A549 (cell line): ENCODE measurements around the gene ZNF474.

ENCODE experiments used
- CBX2 ChIP-seq: fragments of 200-600 bp; sonication (generic); IDR thresholded peaks from 2 replicates; pipeline ENCODE4 v1.6.1; 2016; ENCODE audit warnings: low read depth, mild to moderate bottlenecking, borderline replicate concordance
- CBX8 ChIP-seq: fragments of 200-600 bp; sonication (generic); IDR thresholded peaks from 2 replicates; pipeline ENCODE4 v1.6.1; 2016
- CHD2 ChIP-seq: fragments of 150-350 bp; IDR thresholded peaks from 2 replicates; pipeline ENCODE4 v1.6.1; 2014; ENCODE audit warnings: low read length; ENCODE audit not compliant: partially characterized antibody
- CTCF ChIP-seq: fragments of >200 bp; sonication (Bioruptor Twin); formaldehyde crosslinking; IDR thresholded peaks from 3 replicates; pipeline ENCODE4 v1.5.1; 2016
- E2F6 ChIP-seq: IDR thresholded peaks from 2 replicates; pipeline ENCODE4 v1.6.1; 2012; ENCODE audit warnings: low read depth, borderline replicate concordance
- ELK1 ChIP-seq: fragments of 150-350 bp; IDR thresholded peaks from 2 replicates; pipeline ENCODE4 v1.6.1; 2014; ENCODE audit warnings: low read depth, mild to moderate bottlenecking, low read length
- FOSL2 ChIP-seq, 2 experiments: fragments of 450-650 bp in 1 of 2; fragments of >200 bp in 1 of 2; sonication (Bioruptor Twin) in 1 of 2; formaldehyde crosslinking; IDR thresholded peaks; 2 replicates each; pipeline versions ENCODE4 v1.5.0 to v1.6.1; 2016 to 2020; ENCODE audit warnings: mild to moderate bottlenecking in 1 of 2, moderate library complexity in 1 of 2
- MAFK ChIP-seq: fragments of 450-650 bp; IDR thresholded peaks from 2 replicates; pipeline ENCODE4 v1.6.1; 2014; ENCODE audit not compliant: partially characterized antibody
- MAX ChIP-seq: IDR thresholded peaks from 2 replicates; pipeline ENCODE4 v1.6.1; 2012
- MYC ChIP-seq: IDR thresholded peaks from 2 replicates; pipeline ENCODE4 v1.6.1; 2012; ENCODE audit warnings: mild to moderate bottlenecking, inconsistent platforms, low read length, improper control_type of control experiment, borderline replicate concordance
- POLR2A ChIP-seq: IDR thresholded peaks from 2 replicates; pipeline ENCODE4 v1.6.1; 2012; ENCODE audit warnings: mild to moderate bottlenecking, low read length
- TP53 ChIP-seq: fragments of 250-450 bp; sonication (Bioruptor Pico); IDR thresholded peaks from 2 replicates; pipeline ENCODE4 v1.5.0; 2021; ENCODE audit warnings: mild to moderate bottlenecking, moderate library complexity
- ZFP36 ChIP-seq: fragments of 450-650 bp; IDR thresholded peaks from 2 replicates; pipeline ENCODE4 v1.6.1; 2014; ENCODE audit warnings: borderline replicate concordance; ENCODE audit not compliant: partially characterized antibody
- ZNF302 ChIP-seq: fragments of 250-450 bp; sonication (Bioruptor Pico); IDR thresholded peaks from 2 replicates; pipeline ENCODE4 v1.9.0; 2021; ENCODE audit warnings: inconsistent platforms, mild to moderate bottlenecking, moderate library complexity

- TF ChIP-seq CTCF (no peak), CBX2 (no peak), MAX (no peak), ZNF302 (CRISPR knock-in tag) (no peak), POLR2A (no peak), MYC (no peak), ZFP36 (no peak), E2F6 (no peak), MAFK (no peak), CHD2 (no peak), ELK1 (no peak), FOSL2 (IDR thresholded peaks at IDR 0.05) (no peak), FOSL2 (CRISPR knock-in tag; IDR thresholded peaks at IDR 0.05) (no peak), TP53 (CRISPR knock-in tag) (no peak), CBX8 (no peak)
These were observed 50.4 kb downstream of the ZNF474 start for GRCh38 chr5:122179701-122180100.
